Measurements from ENCODE around the gene RWDD1.

RWDD1 gene

GRCh38 chr6:116568821-116569755 lies 2.2 kb upstream of the RWDD1 start:
- no peak overlapping the region for H3K9ac ChIP-seq (ENCODE audit: low read depth in 1 of 2, low read length in 2 of 2)
- H3K27ac ChIP-seq (ENCODE audit: low read depth, low read length), result no peak overlapping the region
- H3K9me3 ChIP-seq (ENCODE audit: control insufficient read depth in 1 of 2, low read length in 2 of 2), result no peaks in the 10 kb centered on the region
- H3K36me3 ChIP-seq (ENCODE audit: control insufficient read depth in 1 of 2, insufficient read depth in 2 of 2, low read length in 2 of 2), result no peaks in the 10 kb centered on the region
- H3K27me3 ChIP-seq (ENCODE audit: control insufficient read depth in 1 of 2, insufficient read depth in 2 of 2, low read length in 2 of 2), result peaks cover 11 to 15% of the 10 kb centered on the region in 2 donors
- H3K4me3 ChIP-seq (ENCODE audit: low read depth in 1 of 2, low read length in 2 of 2), result no peak overlapping the region
- peaks cover 20 to 30% of the 10 kb centered on the region in 2 donors for H3K4me1 ChIP-seq (ENCODE audit: control insufficient read depth in 1 of 2, insufficient read depth in 2 of 2, low read length in 2 of 2)

- H3K4me3 ChIP-seq (ENCODE audit: low read depth in 1 of 2, low read length in 2 of 2), result peak overlapping the region; percentile 88 to 99
- peak overlapping the region; percentile 80 for H3K27ac ChIP-seq (ENCODE audit: low read depth, low read length)
- peaks cover 20 to 24% of the 10 kb centered on the region in 2 donors for H3K4me1 ChIP-seq (ENCODE audit: control insufficient read depth in 1 of 2, insufficient read depth in 2 of 2, low read length in 2 of 2)
- no peaks in the 10 kb centered on the region for H3K27me3 ChIP-seq (ENCODE audit: control insufficient read depth in 1 of 2, insufficient read depth in 2 of 2, low read length in 2 of 2)
- peak overlapping the region; percentile 69 to 95 for H3K9ac ChIP-seq (ENCODE audit: low read depth in 1 of 2, low read length in 2 of 2)
- no peaks in the 10 kb centered on the region for H3K9me3 ChIP-seq (ENCODE audit: control insufficient read depth in 1 of 2, low read length in 2 of 2)
- H3K36me3 ChIP-seq (ENCODE audit: control insufficient read depth in 1 of 2, insufficient read depth in 2 of 2, low read length in 2 of 2), result peaks cover 0 to 7% of the 10 kb centered on the region in 2 donors
Observed at GRCh38 chr6:116571683-116572000, 338 bp downstream of the RWDD1 start.

- H3K27ac ChIP-seq (ENCODE audit: low read depth, low read length), result no peak overlapping the region
- H3K27me3 ChIP-seq (ENCODE audit: control insufficient read depth in 1 of 2, insufficient read depth in 2 of 2, low read length in 2 of 2), result no peaks in the 10 kb centered on the region
- H3K9me3 ChIP-seq (ENCODE audit: control insufficient read depth in 1 of 2, low read length in 2 of 2), result no peaks in the 10 kb centered on the region
- peaks cover 20 to 24% of the 10 kb centered on the region in 2 donors for H3K4me1 ChIP-seq (ENCODE audit: control insufficient read depth in 1 of 2, insufficient read depth in 2 of 2, low read length in 2 of 2)
- H3K9ac ChIP-seq (ENCODE audit: low read depth in 1 of 2, low read length in 2 of 2), result peak overlapping the region; percentile 69 to 95
- H3K4me3 ChIP-seq (ENCODE audit: low read depth in 1 of 2, low read length in 2 of 2), result peak overlapping the region; percentile 88 to 99
- H3K36me3 ChIP-seq (ENCODE audit: control insufficient read depth in 1 of 2, insufficient read depth in 2 of 2, low read length in 2 of 2), result peaks cover 0 to 7% of the 10 kb centered on the region in 2 donors
Observed at GRCh38 chr6:116572162-116572561, 858 bp downstream of the RWDD1 start.

DNA sequence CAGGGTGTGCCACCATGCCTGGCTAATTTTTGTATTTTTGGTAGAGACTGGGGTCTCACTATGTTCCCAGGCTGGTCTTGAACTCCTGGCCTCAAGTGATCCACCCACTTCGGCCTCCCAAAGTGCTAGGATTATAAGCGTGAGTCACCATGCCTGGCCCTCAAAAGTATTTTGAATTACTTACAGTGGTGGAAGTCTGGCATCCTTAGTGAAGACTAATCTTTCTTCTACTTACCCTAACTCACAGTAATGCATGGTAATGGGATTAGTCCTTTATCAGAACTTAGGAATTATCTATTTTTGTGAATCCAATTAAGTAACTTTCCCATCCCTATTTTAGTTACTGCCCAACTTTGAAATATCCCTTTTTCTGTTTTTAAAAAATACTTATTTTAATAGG lies 3.9 kb downstream of the RWDD1 start:
- Histone ChIP-seq H3K4me3 (ENCODE audit: low read depth in 1 of 2, low read length in 2 of 2) (no peak overlapping the region), H3K36me3 (ENCODE audit: control insufficient read depth in 1 of 2, insufficient read depth in 2 of 2, low read length in 2 of 2) (peaks cover 0 to 9% of the 10 kb centered on the region in 2 donors), H3K27me3 (ENCODE audit: control insufficient read depth in 1 of 2, insufficient read depth in 2 of 2, low read length in 2 of 2) (no peaks in the 10 kb centered on the region), H3K9me3 (ENCODE audit: control insufficient read depth in 1 of 2, low read length in 2 of 2) (no peaks in the 10 kb centered on the region), H3K27ac (ENCODE audit: low read depth, low read length) (no peak overlapping the region), H3K9ac (ENCODE audit: low read depth in 1 of 2, low read length in 2 of 2) (no peak overlapping the region), H3K4me1 (ENCODE audit: control insufficient read depth in 1 of 2, insufficient read depth in 2 of 2, low read length in 2 of 2) (peaks cover 16 to 20% of the 10 kb centered on the region in 2 donors)

GRCh38 chr6:116577486-116577885 lies 6.2 kb downstream of the RWDD1 start:
- Histone ChIP-seq H3K27me3 (ENCODE audit: control insufficient read depth in 1 of 2, insufficient read depth in 2 of 2, low read length in 2 of 2) (no peaks in the 10 kb centered on the region), H3K4me3 (ENCODE audit: low read depth in 1 of 2, low read length in 2 of 2) (no peak overlapping the region), H3K36me3 (ENCODE audit: control insufficient read depth in 1 of 2, insufficient read depth in 2 of 2, low read length in 2 of 2) (peaks cover 0 to 9% of the 10 kb centered on the region in 2 donors), H3K9me3 (ENCODE audit: control insufficient read depth in 1 of 2, low read length in 2 of 2) (no peaks in the 10 kb centered on the region), H3K27ac (ENCODE audit: low read depth, low read length) (no peak overlapping the region), H3K4me1 (ENCODE audit: control insufficient read depth in 1 of 2, insufficient read depth in 2 of 2, low read length in 2 of 2) (peaks cover 10 to 12% of the 10 kb centered on the region in 2 donors), H3K9ac (ENCODE audit: low read depth in 1 of 2, low read length in 2 of 2) (no peak overlapping the region)

DNA sequence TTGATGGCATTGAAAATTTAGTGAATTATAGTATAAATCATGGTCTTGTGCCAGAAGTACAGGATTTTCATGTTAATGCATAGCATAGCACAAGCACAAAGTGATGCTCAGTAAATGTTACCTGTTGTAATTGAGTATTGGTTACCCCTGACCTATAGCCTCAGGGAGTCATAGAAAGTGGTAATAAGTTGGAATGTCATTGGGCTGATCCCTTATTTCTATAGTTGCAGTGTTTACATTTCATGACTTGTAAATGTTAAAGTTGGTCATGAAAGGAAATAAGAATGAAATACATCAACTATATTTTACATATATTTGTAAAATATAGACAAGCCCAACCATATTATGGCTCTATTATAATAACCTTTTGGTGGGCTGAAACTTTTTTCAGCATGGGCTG lies 7.0 kb downstream of the RWDD1 start:
- Histone ChIP-seq H3K9ac (ENCODE audit: low read depth in 1 of 2, low read length in 2 of 2) (no peak overlapping the region), H3K27ac (ENCODE audit: low read depth, low read length) (no peak overlapping the region), H3K4me1 (ENCODE audit: control insufficient read depth in 1 of 2, insufficient read depth in 2 of 2, low read length in 2 of 2) (peaks cover 2 to 4% of the 10 kb centered on the region in 2 donors), H3K9me3 (ENCODE audit: control insufficient read depth in 1 of 2, low read length in 2 of 2) (no peaks in the 10 kb centered on the region), H3K27me3 (ENCODE audit: control insufficient read depth in 1 of 2, insufficient read depth in 2 of 2, low read length in 2 of 2) (no peaks in the 10 kb centered on the region), H3K36me3 (ENCODE audit: control insufficient read depth in 1 of 2, insufficient read depth in 2 of 2, low read length in 2 of 2) (peaks cover 0 to 9% of the 10 kb centered on the region in 2 donors), H3K4me3 (ENCODE audit: low read depth in 1 of 2, low read length in 2 of 2) (no peak overlapping the region)

- H3K4me1 ChIP-seq (ENCODE audit: control insufficient read depth in 1 of 2, insufficient read depth in 2 of 2, low read length in 2 of 2), result no peaks in the 10 kb centered on the region
- peaks cover 0 to 14% of the 10 kb centered on the region in 2 donors for H3K36me3 ChIP-seq (ENCODE audit: control insufficient read depth in 1 of 2, insufficient read depth in 2 of 2, low read length in 2 of 2)
- H3K9ac ChIP-seq (ENCODE audit: low read depth in 1 of 2, low read length in 2 of 2), result no peak overlapping the region
- no peaks in the 10 kb centered on the region for H3K27me3 ChIP-seq (ENCODE audit: control insufficient read depth in 1 of 2, insufficient read depth in 2 of 2, low read length in 2 of 2)
- H3K27ac ChIP-seq (ENCODE audit: low read depth, low read length), result no peak overlapping the region
- H3K4me3 ChIP-seq (ENCODE audit: low read depth in 1 of 2, low read length in 2 of 2), result no peak overlapping the region
- H3K9me3 ChIP-seq (ENCODE audit: control insufficient read depth in 1 of 2, low read length in 2 of 2), result no peaks in the 10 kb centered on the region
Observed at GRCh38 chr6:116579143-116579542, 7.8 kb downstream of the RWDD1 start.

DNA sequence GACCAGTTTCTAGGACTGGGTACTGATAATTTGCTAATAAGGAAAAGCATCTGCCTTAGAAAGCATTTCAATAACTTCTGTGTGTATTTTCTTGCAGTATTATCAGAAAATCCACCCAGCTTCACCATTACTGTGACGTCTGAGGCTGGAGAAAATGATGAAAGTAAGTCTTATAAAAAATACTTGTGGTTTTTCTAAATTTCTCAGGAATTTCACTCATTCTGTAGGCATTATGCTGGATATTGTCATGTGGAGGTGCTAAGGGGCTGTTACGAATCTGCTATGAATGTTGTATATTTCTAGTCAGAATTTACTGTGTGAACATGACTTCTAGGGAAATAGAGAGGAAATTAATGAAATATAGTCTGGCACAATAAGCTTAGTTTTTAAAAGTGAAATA lies 8.9 kb downstream of the RWDD1 start:
- H3K9me3 ChIP-seq (ENCODE audit: control insufficient read depth in 1 of 2, low read length in 2 of 2), result no peaks in the 10 kb centered on the region
- H3K27ac ChIP-seq (ENCODE audit: low read depth, low read length), result no peak overlapping the region
- no peaks in the 10 kb centered on the region for H3K4me1 ChIP-seq (ENCODE audit: control insufficient read depth in 1 of 2, insufficient read depth in 2 of 2, low read length in 2 of 2)
- peaks cover 0 to 14% of the 10 kb centered on the region in 2 donors for H3K36me3 ChIP-seq (ENCODE audit: control insufficient read depth in 1 of 2, insufficient read depth in 2 of 2, low read length in 2 of 2)
- no peak overlapping the region for H3K4me3 ChIP-seq (ENCODE audit: low read depth in 1 of 2, low read length in 2 of 2)
- no peaks in the 10 kb centered on the region for H3K27me3 ChIP-seq (ENCODE audit: control insufficient read depth in 1 of 2, insufficient read depth in 2 of 2, low read length in 2 of 2)
- no peak overlapping the region for H3K9ac ChIP-seq (ENCODE audit: low read depth in 1 of 2, low read length in 2 of 2)

DNA sequence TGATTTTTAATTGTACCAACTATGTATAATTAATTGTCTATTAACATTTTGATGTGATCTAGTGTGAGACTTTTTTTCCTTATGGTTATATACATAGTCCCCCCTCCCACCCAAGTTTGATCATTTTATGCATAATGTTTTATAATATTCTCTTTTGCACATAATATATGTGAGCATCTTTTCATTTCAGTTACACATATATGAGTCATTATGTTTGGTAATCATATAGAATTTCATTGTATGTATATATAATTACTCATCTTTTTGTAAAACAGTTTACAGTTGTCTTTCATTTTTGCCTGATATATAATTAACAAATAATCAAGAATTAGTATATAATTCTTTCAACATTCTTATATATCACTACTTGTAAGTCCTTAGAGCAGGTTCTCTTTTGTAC lies 15.0 kb downstream of the RWDD1 start:
- peaks cover 1 to 30% of the 10 kb centered on the region in 2 donors for H3K36me3 ChIP-seq (ENCODE audit: control insufficient read depth in 1 of 2, insufficient read depth in 2 of 2, low read length in 2 of 2)

DNA sequence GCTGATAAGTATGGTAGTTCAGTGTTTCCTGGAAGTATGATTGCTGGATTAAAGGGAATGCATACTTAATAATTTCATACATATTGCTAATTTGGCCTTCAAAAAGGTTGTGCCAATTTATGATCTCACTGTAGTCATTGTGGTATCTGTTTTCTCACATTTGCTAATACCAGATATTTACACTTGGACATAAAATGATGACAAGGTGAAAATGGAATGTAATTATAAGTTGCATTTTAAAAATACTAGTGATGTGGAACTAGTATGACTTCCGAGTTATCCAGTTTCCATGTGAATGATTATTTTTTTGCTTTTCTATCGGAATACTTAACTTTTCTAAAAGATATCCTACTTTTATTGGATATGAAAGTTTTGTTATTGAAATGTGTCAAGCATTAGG lies 15.4 kb downstream of the RWDD1 start:
- Histone ChIP-seq H3K9ac (ENCODE audit: low read depth in 1 of 2, low read length in 2 of 2) (no peak overlapping the region), H3K4me1 (ENCODE audit: control insufficient read depth in 1 of 2, insufficient read depth in 2 of 2, low read length in 2 of 2) (no peaks in the 10 kb centered on the region), H3K36me3 (ENCODE audit: control insufficient read depth in 1 of 2, insufficient read depth in 2 of 2, low read length in 2 of 2) (peaks cover 6 to 35% of the 10 kb centered on the region in 2 donors), H3K4me3 (ENCODE audit: low read depth in 1 of 2, low read length in 2 of 2) (no peak overlapping the region), H3K27me3 (ENCODE audit: control insufficient read depth in 1 of 2, insufficient read depth in 2 of 2, low read length in 2 of 2) (no peaks in the 10 kb centered on the region), H3K9me3 (ENCODE audit: control insufficient read depth in 1 of 2, low read length in 2 of 2) (no peaks in the 10 kb centered on the region), H3K27ac (ENCODE audit: low read depth, low read length) (no peak overlapping the region)

More for the DNA sequence above, 15.0 kb downstream of the RWDD1 start:
- no peak overlapping the region for H3K27ac ChIP-seq (ENCODE audit: low read depth, low read length)
- no peak overlapping the region for H3K9ac ChIP-seq (ENCODE audit: low read depth in 1 of 2, low read length in 2 of 2)
- no peaks in the 10 kb centered on the region for H3K9me3 ChIP-seq (ENCODE audit: control insufficient read depth in 1 of 2, low read length in 2 of 2)
- no peak overlapping the region for H3K4me3 ChIP-seq (ENCODE audit: low read depth in 1 of 2, low read length in 2 of 2)
- no peaks in the 10 kb centered on the region for H3K27me3 ChIP-seq (ENCODE audit: control insufficient read depth in 1 of 2, insufficient read depth in 2 of 2, low read length in 2 of 2)
- H3K4me1 ChIP-seq (ENCODE audit: control insufficient read depth in 1 of 2, insufficient read depth in 2 of 2, low read length in 2 of 2), result no peaks in the 10 kb centered on the region

Measured in duodenal mucosa (tissue), 2 donors.